HG03575 (cell line): ENCODE data around the gene SAP30BP.

Source experiments
- ATAC-seq: cut with Tn5 transposase; IDR thresholded peaks from one replicate; pipeline ENCODE4 v1.9.1; 2021; ENCODE audit not compliant: unreplicated experiment, insufficient number of reproducible peaks, low FRiP score; ENCODE audit errors: extremely low read depth

SAP30BP gene

DNA sequence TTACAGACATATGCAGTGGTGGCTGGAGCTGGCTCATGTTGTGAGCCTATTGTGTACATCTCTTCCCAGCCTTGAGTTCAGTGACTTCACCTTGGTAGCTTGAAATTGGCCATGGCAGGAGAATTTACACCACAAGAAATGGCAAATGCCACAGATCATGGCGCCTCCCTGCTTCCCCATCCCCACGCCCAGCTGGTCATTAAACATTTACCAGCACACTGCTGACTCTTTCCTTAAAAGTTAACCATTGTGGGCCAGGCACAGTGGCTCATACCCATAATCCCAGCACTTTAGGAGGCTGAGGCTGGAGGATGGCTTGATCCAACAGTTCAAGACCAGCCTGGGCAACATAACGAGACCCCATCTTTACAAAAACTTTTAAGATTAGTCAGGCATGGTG, 31.5 kb downstream of the SAP30BP start:
- ATAC-seq = no peak

DNA sequence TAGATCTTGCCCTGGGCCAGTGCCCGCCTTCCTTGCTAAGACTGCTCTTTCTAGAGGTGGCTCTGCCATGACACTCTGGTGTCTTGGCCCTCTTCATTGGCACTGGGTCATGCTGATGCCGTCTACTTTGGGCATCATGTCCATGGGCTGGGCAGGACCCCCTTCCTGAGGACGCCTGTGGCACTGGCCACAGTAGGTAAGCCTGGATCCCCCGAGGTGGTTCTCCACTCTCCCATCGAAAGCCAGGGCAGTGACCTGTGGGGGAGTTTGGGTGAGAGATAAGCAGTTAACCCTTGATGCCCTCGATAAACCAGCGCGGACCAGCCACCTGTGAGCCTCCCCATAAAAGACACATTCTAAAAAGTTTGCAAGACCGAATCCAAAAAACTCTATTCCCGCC, 34.1 kb downstream of the SAP30BP start:
- no peak for ATAC-seq

DNA sequence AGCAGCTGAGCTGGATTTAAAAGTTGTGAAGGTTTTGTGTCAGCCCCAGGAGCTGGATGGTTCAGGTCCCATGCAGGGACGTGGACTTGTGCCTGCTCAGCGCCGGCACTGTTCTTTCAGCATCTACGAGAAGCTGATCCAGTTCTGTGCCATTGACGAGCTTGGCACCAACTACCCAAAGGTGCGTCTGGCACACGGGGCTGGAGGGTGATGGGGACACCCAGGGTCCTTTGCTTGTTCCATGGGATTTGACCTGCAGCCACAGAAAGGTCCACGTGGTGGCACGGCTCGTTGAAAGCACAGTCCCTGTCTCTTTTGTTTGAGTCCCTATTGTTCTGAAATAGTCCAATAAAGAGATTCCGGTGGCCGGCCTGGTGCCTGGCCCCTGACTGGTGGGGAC, 36.1 kb downstream of the SAP30BP start:
- ATAC-seq = no peak

DNA sequence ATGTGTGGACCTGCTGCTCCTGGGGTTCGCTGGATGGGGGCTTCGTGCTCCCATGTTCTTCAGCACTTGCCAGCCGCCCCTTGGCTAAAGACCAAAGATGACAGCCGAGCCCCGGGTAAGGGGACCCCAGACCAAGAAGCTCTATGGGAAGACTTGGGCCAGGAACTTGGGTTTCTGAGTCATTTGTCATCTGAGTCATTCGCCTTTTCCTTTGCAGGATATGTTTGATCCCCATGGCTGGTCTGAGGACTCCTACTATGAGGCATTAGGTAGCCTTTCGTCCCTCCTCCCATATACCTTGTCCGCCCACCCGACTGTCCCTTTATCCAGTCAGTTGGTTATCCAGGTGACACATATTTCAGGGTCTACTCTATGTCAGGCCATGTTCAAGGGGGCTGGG, 36.5 kb downstream of the SAP30BP start:
- no peak for ATAC-seq

DNA sequence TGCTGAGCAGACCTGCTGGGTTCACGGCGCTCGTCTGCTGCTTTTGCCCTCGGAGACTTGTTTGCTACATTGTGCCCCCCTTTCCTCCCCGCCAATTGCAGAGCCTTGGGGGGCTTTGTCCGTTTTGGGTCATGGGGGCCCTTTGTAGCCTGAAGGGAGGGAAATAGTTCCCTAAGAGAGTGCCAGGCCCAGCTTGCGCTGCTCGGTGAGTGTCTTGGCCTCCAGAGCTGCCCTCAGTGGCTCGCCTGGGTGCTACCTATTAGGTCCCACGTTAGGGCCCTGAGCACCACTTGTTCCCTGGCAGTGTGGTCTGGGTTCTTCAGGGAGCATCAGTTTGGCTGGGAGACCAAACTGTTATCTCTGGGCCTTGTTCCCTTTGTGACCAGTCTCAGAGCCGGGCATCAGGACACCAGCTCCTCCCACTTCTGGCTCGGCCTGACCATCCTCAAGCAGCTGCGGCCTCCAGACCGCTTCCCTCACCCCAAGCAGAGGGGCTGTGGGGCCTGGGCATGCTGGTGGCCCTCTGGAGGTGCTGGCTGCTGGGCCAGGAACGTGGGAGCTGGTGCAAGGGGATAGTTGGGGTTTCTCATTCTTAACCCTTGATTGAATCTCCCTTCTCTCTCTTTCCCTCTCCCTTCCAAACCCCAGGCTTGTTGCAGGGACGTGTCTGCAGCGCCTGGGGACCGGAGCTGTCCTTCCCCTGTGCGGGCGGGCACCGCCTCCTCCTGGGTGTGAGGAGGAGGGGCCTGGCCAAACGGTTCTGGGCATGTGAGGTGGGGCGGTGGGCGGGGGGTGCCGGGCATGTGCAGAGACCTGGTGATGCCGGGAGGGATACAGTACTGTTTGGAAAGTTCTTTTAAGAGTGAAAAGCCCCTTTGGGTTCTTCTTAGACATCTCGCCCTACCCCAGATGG, 38.1 kb downstream of the SAP30BP start:
- ATAC-seq = no peak

DNA sequence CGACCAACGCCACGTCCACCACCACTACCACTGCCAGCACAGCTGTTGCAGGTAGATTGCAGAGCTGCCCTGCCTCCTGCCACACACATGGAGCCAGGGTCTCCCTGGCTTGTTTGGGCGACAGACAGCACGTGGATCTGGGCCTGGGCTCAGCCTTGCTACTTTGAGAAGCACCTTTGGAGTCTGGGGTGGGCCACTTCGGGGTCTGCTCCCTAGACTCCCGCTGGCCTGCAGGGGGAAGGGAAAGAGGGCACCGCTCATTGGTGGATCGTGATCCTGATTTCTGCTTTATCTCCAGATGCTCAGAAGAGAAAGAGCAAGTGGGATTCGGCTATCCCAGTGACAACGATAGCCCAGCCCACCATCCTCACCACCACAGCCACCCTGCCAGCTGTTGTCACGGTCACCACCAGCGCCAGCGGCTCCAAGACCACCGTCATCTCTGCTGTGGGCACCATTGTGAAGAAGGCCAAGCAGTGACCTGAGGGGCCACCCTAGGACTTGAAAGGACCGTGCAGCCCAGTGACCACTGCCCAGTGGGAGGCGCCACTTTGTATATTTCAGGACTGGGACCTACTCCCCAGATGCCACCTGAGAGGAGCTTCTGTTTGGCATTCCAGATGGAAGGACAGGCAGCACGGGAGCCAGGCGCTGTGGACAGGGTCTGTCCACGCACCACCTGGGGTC, 39.0 kb downstream of the SAP30BP start:
- ATAC-seq = no peak

DNA sequence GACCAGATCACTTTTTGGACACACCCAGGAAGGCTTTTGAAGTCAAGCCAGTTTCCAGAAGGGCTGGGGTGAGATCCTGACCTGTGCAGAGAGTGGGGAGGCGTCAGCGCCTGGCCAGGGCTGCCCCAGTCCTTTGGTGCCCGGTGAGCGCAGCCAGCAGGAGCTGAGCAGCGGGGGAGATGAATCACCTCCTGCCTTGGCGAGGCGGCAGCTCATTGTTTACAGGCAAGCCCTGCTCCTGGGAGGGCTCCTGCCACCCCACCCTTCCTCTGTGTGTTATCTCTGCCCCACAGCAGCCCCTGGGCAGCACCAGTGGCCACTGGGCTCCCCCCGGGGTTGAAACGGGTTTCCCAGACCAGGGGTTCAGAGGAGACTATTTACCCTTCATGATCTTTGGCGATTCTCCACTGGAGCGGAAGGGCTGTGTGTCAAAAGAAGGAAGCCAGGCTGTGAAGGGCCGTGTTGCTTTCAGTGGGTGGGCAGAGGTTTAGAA, 40.0 kb downstream of the SAP30BP start:
- no peak for ATAC-seq

DNA sequence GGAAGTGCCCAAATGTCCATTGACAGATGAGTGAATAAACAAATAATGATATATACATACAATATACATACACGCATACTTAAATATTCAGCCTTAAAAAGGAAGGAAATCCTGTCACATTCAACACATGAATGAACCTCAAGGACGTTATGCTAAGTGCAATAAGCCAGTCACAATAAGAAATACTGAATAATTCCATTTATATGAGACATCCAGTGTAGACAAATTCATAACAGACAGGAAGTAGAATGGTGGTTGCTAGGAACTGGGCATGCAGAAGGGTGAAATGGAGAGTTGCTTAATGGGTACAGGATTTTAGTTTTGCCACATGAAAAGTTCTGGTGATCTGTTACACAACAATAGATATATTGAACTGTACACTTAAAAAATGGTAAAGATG, 45.3 kb downstream of the SAP30BP start:
- no peak for ATAC-seq

DNA sequence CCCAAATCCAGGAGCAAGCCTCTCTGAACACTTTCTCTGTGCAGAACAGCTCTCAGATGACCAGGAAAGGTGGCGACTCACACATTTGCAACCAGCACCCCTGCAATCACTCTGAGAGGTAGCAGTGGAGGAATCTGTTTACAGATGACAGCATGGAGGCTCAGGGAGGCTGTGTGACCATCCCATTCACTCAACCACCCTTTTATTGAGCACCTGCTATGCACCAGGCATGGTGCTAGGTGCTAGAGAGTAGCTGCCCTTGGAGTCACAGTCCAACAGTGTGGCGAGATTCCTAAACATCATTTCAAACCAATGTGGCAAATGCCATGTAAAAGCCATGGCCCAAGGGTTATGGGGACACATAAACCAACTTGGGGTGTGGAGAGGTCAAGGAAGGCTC, 52.6 kb downstream of the SAP30BP start:
- no peak for ATAC-seq

DNA sequence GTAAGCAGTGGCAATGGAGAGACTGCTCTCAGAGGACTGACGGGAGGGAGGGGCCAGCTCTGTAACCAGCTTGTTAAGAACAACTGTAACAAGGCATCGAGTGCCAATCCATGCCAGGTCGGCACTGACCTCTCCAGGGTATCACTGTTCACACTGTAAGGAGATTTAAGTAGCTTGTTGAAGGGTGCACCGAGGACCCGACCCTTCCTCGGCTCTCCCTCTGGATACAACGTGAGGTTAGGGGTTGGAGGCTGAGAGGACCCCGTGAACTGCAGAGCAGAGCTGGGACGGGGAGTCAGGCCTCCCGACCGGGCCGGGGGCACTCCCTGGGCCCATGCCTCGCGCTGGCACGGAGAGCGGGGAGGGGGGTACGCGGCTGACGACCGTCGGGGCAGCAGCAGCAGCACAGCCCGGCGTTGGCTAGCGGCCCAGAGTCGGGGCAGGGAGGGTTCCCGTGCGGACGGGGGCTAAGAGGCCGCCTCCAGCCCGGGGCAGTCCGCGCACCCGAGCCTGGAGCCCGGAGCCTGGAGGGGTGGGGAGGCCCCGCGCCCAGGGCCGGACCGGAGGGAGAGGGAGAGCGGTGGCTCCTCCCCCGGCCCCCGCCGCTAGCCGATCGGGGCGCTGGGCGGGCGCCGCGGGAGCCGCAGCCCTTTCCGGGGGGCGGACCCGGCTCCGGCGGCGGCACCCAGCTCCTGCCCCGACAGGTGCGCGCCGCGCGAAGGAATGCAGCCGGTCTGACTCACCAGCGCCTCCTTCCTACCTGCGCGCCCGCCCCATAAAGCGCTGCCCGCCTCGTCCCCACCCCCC, 53.7 kb downstream of the SAP30BP start, which contains the start of gene ITGB4:
ITGB4 (plus strand) TSS at position 804 of the 807 bp plus-strand sequence. CDS start 3,245 bp downstream, outside the sequence.
- no peak for ATAC-seq

DNA sequence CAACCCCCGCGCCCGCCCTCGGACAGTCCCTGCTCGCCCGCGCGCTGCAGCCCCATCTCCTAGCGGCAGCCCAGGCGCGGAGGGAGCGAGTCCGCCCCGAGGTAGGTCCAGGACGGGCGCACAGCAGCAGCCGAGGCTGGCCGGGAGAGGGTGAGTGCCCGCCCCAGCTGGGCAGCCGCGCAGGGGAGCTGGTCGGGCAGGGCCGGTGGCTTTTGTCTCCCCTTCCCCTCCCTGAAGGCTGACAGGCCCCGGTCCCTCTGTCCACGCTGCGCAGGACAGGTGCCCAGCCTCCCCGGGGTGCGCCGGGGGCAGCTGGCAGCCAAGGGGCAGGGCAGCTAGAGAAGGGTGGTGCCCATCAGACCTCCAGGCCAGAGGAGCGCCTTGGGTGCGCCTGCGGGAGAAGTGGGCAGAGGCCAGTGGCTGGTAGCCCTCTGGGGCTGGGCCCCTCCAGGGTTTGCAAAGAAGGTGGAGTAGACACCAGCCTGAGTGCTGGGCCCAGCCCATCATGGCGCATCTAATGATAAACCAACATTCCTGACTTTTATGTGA, 54.4 kb downstream of the SAP30BP start:
- no peak for ATAC-seq

DNA sequence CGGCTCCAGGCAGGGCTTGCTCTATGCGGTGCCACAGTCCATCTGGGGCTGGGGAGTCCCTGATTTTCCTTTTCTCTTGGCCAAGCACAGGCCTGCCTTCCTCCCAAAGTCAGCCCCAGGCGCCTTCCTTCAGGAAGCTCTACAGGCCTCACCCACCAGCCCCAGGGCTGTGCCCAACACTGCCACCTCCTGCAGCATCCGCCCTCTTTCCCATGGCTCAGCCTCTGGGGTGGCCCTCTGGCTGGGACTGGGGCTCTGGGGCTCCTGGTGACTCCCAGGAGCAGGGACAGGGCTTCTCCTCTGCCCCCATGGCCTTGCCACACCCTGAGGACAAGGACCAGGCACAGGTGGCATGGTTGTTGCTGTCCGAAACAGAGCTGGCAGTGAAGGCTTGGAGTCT, 54.9 kb downstream of the SAP30BP start:
- ATAC-seq = no peak

DNA sequence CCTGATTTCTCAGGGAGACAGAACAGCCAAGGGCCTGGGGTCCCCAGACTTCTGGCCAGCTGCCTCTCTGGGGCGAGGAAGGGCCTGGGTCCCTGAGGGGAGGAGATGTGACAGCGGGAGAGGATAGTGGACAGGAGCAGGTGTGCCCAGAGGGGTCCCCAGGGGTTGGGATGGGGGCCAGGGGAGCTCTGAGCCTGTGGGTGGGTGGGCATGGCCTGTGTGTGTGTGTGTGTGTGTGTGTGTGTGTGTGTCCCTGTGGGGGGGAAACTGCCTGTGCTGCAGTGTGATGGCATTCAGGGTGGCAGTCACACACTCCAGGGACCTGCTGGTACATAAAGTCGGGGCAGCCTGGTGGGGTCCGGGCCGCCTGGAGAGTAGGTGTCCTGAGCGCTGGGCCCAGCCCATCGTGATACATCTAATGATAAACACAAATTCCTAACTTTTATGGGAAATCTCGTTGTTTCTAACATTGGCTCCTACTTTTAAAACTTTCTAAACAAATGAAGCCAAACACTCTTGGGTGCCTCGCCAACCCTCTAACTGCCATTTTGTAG, 55.5 kb downstream of the SAP30BP start:
- no peak for ATAC-seq

DNA sequence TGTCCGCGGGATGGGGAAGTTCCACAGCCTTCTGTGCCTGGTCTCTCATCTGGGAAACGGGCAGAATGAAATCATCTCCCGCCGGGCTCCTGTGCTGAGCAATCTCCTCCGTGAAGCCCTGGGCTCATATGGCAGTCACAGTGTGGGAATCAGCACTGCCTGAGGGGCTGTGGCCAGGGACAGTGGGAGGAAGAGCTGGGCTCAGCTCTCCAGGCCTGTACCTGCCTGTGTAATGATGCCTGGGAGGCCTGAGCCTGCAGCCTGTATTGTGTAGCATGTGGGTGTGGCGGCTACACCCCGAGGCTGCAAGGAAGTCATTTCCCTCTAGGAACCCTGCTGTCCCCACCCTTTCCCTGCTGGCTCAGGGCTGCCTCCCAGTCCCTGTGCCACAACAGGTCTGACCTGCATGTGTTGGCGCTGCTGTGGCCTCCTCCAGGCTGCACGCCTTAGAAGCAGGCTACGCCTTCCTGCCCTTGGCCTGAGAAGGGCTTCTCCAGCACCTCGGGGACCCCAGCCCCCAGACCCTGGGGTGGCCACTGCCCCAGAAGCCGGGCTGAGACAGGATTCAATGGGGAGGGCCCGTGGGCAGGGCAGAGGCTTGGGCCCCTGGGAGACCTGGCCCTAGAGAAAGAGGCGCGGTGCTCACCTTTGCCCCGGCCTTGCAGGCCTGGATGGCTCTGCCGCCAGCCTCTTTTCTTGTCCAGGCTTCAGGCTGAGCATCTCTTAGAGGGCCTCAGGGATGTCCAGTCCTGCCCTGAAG, 56.2 kb downstream of the SAP30BP start:
- ATAC-seq = no peak

DNA sequence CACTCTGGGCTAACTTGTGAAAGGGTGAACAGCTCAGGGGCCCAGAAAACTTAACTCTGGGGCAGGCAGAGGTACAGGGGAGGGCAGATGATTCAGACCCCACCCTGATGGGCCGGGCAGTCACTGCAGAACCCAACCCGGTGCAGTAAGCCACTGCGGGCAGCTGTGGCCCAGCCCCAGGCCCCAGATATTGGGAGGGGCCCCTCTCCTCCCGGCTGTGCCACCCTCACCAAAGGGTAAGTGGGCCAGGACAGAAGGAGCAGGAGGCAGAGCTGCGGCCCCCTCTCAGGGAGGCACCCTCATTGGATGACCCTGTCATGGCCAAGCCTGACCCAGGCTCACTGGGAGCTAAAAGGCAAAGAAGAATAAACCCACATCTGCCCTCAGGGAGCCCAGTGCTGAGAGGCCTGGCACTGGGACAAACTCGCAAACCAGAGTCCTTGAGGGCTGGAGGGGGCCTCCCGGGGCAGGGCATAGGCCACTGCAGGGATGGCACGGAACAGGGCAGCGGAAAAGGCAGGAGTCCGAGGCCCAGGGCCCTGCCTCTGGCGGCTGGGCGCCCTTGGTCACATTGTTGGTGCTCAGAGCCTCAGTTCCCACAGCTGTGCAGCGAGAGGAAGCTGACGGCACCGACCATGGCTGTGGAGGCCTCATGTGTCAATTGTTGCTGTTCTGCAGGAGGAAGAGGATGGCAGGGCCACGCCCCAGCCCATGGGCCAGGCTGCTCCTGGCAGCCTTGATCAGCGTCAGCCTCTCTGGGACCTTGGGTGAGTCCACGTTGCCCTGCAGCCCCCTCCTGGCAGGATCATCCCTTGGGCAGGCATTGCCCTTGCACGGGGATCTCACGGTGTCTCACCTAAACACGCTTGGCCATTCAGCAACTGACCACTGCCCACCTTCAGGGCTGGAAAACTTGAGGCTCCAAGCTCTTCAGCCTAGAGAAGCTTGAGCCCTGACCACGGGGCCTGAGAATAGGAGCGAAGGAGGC, 57.2 kb downstream of the SAP30BP start:
- no peak for ATAC-seq

DNA sequence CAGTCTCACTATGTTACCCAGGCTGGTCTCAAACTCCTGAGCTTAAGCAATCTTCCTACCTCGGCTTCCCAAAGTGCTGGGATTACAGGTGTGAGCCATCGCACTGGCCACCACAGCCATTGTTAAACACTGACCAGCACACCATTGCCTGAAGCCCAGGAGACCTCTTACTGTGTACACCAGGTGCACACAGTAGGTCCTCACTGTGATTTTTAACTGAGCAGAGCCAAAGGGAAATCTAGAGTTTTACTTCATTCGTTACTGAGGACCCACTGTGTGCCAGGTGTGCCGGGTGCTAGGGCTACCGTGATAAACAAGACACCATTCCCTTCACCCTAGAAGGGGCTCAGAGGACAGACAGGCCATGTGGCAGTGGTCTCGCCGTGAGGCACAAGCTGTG, 58.4 kb downstream of the SAP30BP start:
- ATAC-seq = no peak

DNA sequence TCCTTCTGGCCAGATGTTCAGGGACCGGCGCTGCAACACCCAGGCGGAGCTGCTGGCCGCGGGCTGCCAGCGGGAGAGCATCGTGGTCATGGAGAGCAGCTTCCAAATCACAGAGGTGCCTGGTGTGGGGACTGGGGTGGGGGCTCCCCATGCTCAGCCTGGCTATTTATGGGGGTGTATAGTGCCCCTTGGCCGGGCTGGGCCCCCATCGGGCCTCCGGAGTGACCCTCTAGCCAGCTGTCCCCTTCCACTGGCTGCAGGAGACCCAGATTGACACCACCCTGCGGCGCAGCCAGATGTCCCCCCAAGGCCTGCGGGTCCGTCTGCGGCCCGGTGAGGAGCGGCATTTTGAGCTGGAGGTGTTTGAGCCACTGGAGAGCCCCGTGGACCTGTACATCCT, 60.3 kb downstream of the SAP30BP start:
- no peak for ATAC-seq
